GM12878 (cell line): ENCODE data around the gene TRAF2. TPM values are rescaled to one million over a fixed set of nuclear protein-coding genes. Genes with fewer than 3 reads are reported as not detected.

ENCODE experiments used
- ATAC-seq: fragments of 200-7000 bp; cut with Tn5 transposase; 3 replicates; pipeline ENCODE4 v1.9.1; 2020; ENCODE audit warnings: mild to moderate bottlenecking, moderate library complexity
- BruUV-seq: library from RNA; stranded (reverse); fragments of 400-500 nt; replicated peaks from 2 replicates; lab custom pipeline; 2021; lab: Mats Ljungman, UMichigan
- CTCF ChIA-PET: fragments of 300-600 bp; sonication (Branson Sonifier 250); formaldehyde crosslinking; extraction: SDS; loops from one replicate; lab custom pipeline; 2021; ENCODE audit warnings: inconsistent platforms; lab: Yijun Ruan, JAX
- POLR2A ChIA-PET: fragments of 350-600 bp; formaldehyde crosslinking; extraction: SDS; loops from one replicate; lab custom pipeline; 2021; ENCODE audit warnings: inconsistent platforms; lab: Charles Lee
- RAD21 ChIA-PET: fragments of 300-600 bp; sonication (Branson Sonifier 250); formaldehyde crosslinking; loops from one replicate; lab custom pipeline; 2023; ENCODE audit warnings: antibody characterized with exemption; ENCODE audit not compliant: unreplicated experiment; lab: Charles Lee
- SMC1A ChIA-PET: fragments of 300-600 bp; sonication (Branson Sonifier 250); formaldehyde crosslinking; loops from one replicate; lab custom pipeline; 2023; ENCODE audit not compliant: unreplicated experiment, uncharacterized antibody; lab: Charles Lee
- DNase-seq: peaks from one replicate; pipeline ENCODE4 v3.0.0-alpha.2; 2011; ENCODE audit warnings: low read depth, low spot score
- FAIRE-seq: peaks from 3 replicates; lab custom pipeline; 2011; peaks lifted over from hg19 to GRCh38; lab: Jason Lieb, UNC
- H2AFZ ChIP-seq: 2 replicates; pipeline ENCODE4 v1.6.0; 2011; ENCODE audit warnings: low read depth, low read length, control low read depth; ENCODE audit not compliant: control insufficient read depth
- H3K27ac ChIP-seq: 2 replicates; pipeline ENCODE4 v1.5.1; 2011; ENCODE audit warnings: control low read depth; ENCODE audit not compliant: control insufficient read depth, insufficient read depth
- H3K27me3 ChIP-seq, 2 experiments: replicated peaks in 1 of 2; 2 replicates each; pipeline versions ENCODE4 v1.6.0 to v1.6.1; 2011; ENCODE audit warnings: low read length in 1 of 2; ENCODE audit not compliant: control insufficient read depth in 2 of 2, insufficient read depth in 2 of 2
- H3K36me3 ChIP-seq, 2 experiments: 2 replicates each; pipeline ENCODE4 v1.5.1; 2011; ENCODE audit warnings: low read length in 1 of 2; ENCODE audit not compliant: control insufficient read depth in 2 of 2, insufficient read depth in 2 of 2
- H3K4me1 ChIP-seq: 2 replicates; pipeline ENCODE4 v1.6.1; 2011; ENCODE audit warnings: mild to moderate bottlenecking, low read length, moderate library complexity, mixed read lengths; ENCODE audit not compliant: control insufficient read depth, insufficient read depth
- H3K4me2 ChIP-seq: 2 replicates; pipeline ENCODE4 v1.6.0; 2011; ENCODE audit warnings: control low read depth; ENCODE audit not compliant: control insufficient read depth, insufficient read depth
- H3K4me3 ChIP-seq: fragments of 200-600 bp; sonication (generic); 2 replicates; pipeline ENCODE4 v1.5.1; 2016
- H3K79me2 ChIP-seq: 2 replicates; pipeline ENCODE4 v1.6.0; 2011; ENCODE audit warnings: low read length; ENCODE audit not compliant: control insufficient read depth, insufficient read depth
- H3K9ac ChIP-seq: 2 replicates; pipeline ENCODE4 v1.8.0; 2011; ENCODE audit warnings: low read length, control low read depth, mixed read lengths; ENCODE audit not compliant: control insufficient read depth, insufficient read depth
- H3K9me3 ChIP-seq: replicated peaks from 3 replicates; pipeline ENCODE4 v1.5.1; 2011; ENCODE audit warnings: mild to moderate bottlenecking, low read length; ENCODE audit not compliant: control insufficient read depth, insufficient read depth
- H4K20me1 ChIP-seq: 2 replicates; pipeline ENCODE4 v1.6.0; 2011; ENCODE audit not compliant: control insufficient read depth, insufficient read depth
- HCFC1 ChIP-seq: fragments of 150-350 bp; IDR thresholded peaks from 2 replicates; pipeline ENCODE4 v1.6.1; 2014; ENCODE audit warnings: low read length
- HDGF ChIP-seq: fragments of 450-650 bp; IDR thresholded peaks from 2 replicates; pipeline ENCODE4 v1.6.1; 2016; ENCODE audit warnings: antibody characterized with exemption
- KLF5 ChIP-seq: fragments of 450-650 bp; IDR thresholded peaks from 2 replicates; pipeline ENCODE4 v1.6.1; 2014; ENCODE audit warnings: mild to moderate bottlenecking; ENCODE audit not compliant: partially characterized antibody
- MLLT1 ChIP-seq: fragments of 450-650 bp; IDR thresholded peaks from 2 replicates; pipeline ENCODE4 v1.6.1; 2016; ENCODE audit warnings: mild to moderate bottlenecking
- PAX8 ChIP-seq: fragments of 450-650 bp; IDR thresholded peaks from 2 replicates; pipeline ENCODE4 v1.6.1; 2017; ENCODE audit warnings: mild to moderate bottlenecking, moderate library complexity
- SPI1 ChIP-seq: IDR thresholded peaks from 2 replicates; pipeline ENCODE4 v1.6.1; 2011; ENCODE audit warnings: low read depth, mild to moderate bottlenecking, low read length, moderate library complexity, borderline replicate concordance; ENCODE audit not compliant: insufficient read depth
- STAT1 ChIP-seq: fragments of 450-650 bp; conservative IDR thresholded peaks from 2 replicates; pipeline ENCODE4 v1.6.1; 2014; ENCODE audit warnings: antibody characterized with exemption, mild to moderate bottlenecking
- ZNF384 ChIP-seq: IDR thresholded peaks from 2 replicates; pipeline ENCODE4 v1.6.1; 2012; ENCODE audit warnings: low read depth, mild to moderate bottlenecking, low read length, improper control_type of control experiment, borderline replicate concordance
- WGBS: methylation state at CpG from one replicate; pipeline ENCODE4 v1.1.6; 2016; ENCODE audit warnings: low lambda C conversion rate; ENCODE audit not compliant: insufficient replicate concordance, insufficient coverage; ENCODE audit errors: missing lambda C conversion rate; 5-methylcytosine and 5-hydroxymethylcytosine counted together
- in situ Hi-C: fragments of 300-500 bp; cut with MboI; formaldehyde crosslinking; loops from 9 replicates; pipeline ENCODE4 v1.14.3; 2018; ENCODE audit warnings: mixed read lengths
- intact Hi-C: fragments of 100-400 bp; cut with micrococcal nuclease; formaldehyde crosslinking; loops from one replicate; pipeline ENCODE4 v1.14.2; 2022; ENCODE audit not compliant: unreplicated experiment
- polyA plus RNA-seq, 11 experiments: library from polyadenylated mRNA; depleted of rRNA in 4 of 11; unstranded in 6 of 11; stranded (reverse) in 5 of 11; fragments of >200 nt; fragmentation: Nextera tagmentation in 4 of 11; fragmentation: Illumina TruSeq in 1 of 11; extraction: Ambion mirVana in 4 of 11; extraction: Trizol in 1 of 11; gene quantifications; 1 replicate in 1 of 11; 2 replicates in 10 of 11; pipeline versions ENCODE4 v1.2.1 to v1.2.3, GENCODE V29; 2011 to 2016; ENCODE audit warnings: inconsistent platforms in 2 of 11, missing spikeins in 2 of 11, low read depth in 1 of 11
- total RNA-seq, 4 experiments: library from RNA; depleted of rRNA in 3 of 4; stranded (reverse); fragments of >200 nt in 3 of 4; fragmentation: Illumina TruSeq in 1 of 4; extraction: Trizol in 1 of 4; gene quantifications; 2 replicates each; pipeline versions ENCODE4 v1.2.1 to v1.2.3, GENCODE V29; 2013 to 2021

TRAF2 gene
- total and polyA plus RNA-seq, 10 of the 15 experiments (the other 5 are each of a cell fraction or from before 2014, with no cell fraction given): 0.34 to 39.5 (median 18.7) TPM

- Histone ChIP-seq H4K20me1 (no peaks in the 10 kb centered on the region), H3K27ac (no peak overlapping the region), H2AFZ (no peak overlapping the region), H3K36me3 (no peaks in the 10 kb centered on the region), H3K4me2 (no peak overlapping the region), H3K27me3 (no peaks in the 10 kb centered on the region), H3K4me3 (no peak overlapping the region), H3K9ac (no peak overlapping the region), H3K9me3 (no peaks in the 10 kb centered on the region), H3K4me1 (no peaks in the 10 kb centered on the region), H3K79me2 (no peaks in the 10 kb centered on the region)
- in situ Hi-C loops: no loop called here
- ChIA-PET RAD21 (no interaction called here), CTCF (no interaction called here), SMC1A (interaction anchor here (0.7 kb wide), 1 partner anchor 352 kb away, joined by 3 read pairs; no protein-coding TSS in a partner anchor), POLR2A (no interaction called here)
- ATAC-seq: no peak
- 37% methylated on average over 4 of the region's 4 CpGs for whole genome bisulfite sequencing
- intact Hi-C loops: no loop called here
- no TSS peak for BruUV-seq
- no peak for FAIRE-seq
- no peak for DNase-seq
- TF ChIP-seq MLLT1 (no peak), HDGF (no peak), PAX8 (no peak), HCFC1 (no peak), SPI1 (no peak), ZNF384 (no peak), STAT1 (no peak), KLF5 (no peak)
Measured at GRCh38 chr9:136956604-136957003, 70.3 kb downstream of the TRAF2 start.
